SK-N-SH (cell line): ENCODE data around the gene LFNG. TPM values are rescaled to one million over a fixed set of nuclear protein-coding genes. Genes with fewer than 3 reads are reported as not detected.

Experiments
- CTCF ChIA-PET: fragments of 300-600, 350-600 bp; formaldehyde crosslinking; extraction: SDS; loops from one replicate; lab custom pipeline; 2021; lab: Yijun Ruan, JAX
- POLR2A ChIA-PET: fragments of 350-600 bp; sonication (Branson Sonifier 250); formaldehyde crosslinking; extraction: SDS; loops from one replicate; lab custom pipeline; 2020; ENCODE audit warnings: antibody characterized with exemption, inconsistent platforms; lab: Yijun Ruan, JAX
- DNase-seq: peaks from one replicate; pipeline ENCODE4 v3.0.0; 2012
- H2AFZ ChIP-seq: fragments of 200-600 bp; sonication (generic); 2 replicates; pipeline ENCODE4 v1.8.1; 2016; ENCODE audit warnings: antibody characterized with exemption, mild to moderate bottlenecking, low read depth
- H3F3A ChIP-seq: fragments of 200-600 bp; sonication (generic); replicated peaks from 2 replicates; pipeline ENCODE3; 2016; ENCODE audit warnings: antibody characterized with exemption, mild to moderate bottlenecking; ENCODE audit not compliant: insufficient read depth
- H3K27ac ChIP-seq, 2 experiments: fragments of 200-500 bp in 1 of 2; fragments of 200-600 bp in 1 of 2; sonication (Bioruptor generic) in 1 of 2; sonication (generic), shearing (Covaris generic) in 1 of 2; 2 replicates each; pipeline versions ENCODE4 v1.5.1 to v1.6.1; 2014 to 2016; ENCODE audit warnings: low read depth in 2 of 2, inconsistent platforms in 1 of 2, low read length in 1 of 2, mild to moderate bottlenecking in 1 of 2, mixed read lengths in 1 of 2
- H3K27me3 ChIP-seq: fragments of 200-600 bp; sonication (generic), shearing (Covaris generic); 2 replicates; pipeline ENCODE4 v1.6.1; 2016; ENCODE audit warnings: mixed run types; ENCODE audit not compliant: insufficient read depth
- H3K36me3 ChIP-seq, 2 experiments: fragments of 200-500 bp in 1 of 2; fragments of 200-600 bp in 1 of 2; sonication (Bioruptor generic) in 1 of 2; sonication (generic) in 1 of 2; replicated peaks in 1 of 2; 2 replicates each; pipeline versions ENCODE3 to v1.5.1; 2014 to 2016; ENCODE audit warnings: low read length in 1 of 2, mild to moderate bottlenecking in 1 of 2; ENCODE audit not compliant: insufficient read depth in 2 of 2, control insufficient read depth in 1 of 2
- H3K4me1 ChIP-seq, 2 experiments: fragments of 200-500 bp in 1 of 2; fragments of 200-600 bp in 1 of 2; sonication (Bioruptor generic) in 1 of 2; sonication (generic), shearing (Covaris generic) in 1 of 2; 2 replicates each; pipeline versions ENCODE4 v1.5.1 to v1.6.1; 2014 to 2016; ENCODE audit warnings: low read depth in 1 of 2, low read length in 1 of 2, mixed run types in 1 of 2; ENCODE audit not compliant: insufficient read depth in 2 of 2, control insufficient read depth in 1 of 2
- H3K4me2 ChIP-seq: fragments of 200-600 bp; sonication (generic), shearing (Covaris generic); 2 replicates; pipeline ENCODE4 v1.6.1; 2017; ENCODE audit warnings: mixed run types
- H3K4me3 ChIP-seq, 2 experiments: fragments of 200-500 bp in 1 of 2; fragments of 200-600 bp in 1 of 2; sonication (Bioruptor generic) in 1 of 2; sonication (generic), shearing (Covaris generic) in 1 of 2; 2 replicates each; pipeline versions ENCODE4 v1.5.1 to v1.8.1; 2014 to 2016; ENCODE audit warnings: low read depth in 2 of 2, inconsistent platforms in 1 of 2, low read length in 1 of 2, mild to moderate bottlenecking in 1 of 2, mixed read lengths in 1 of 2, moderate library complexity in 1 of 2
- H3K79me2 ChIP-seq: fragments of 200-600 bp; sonication (generic); 2 replicates; pipeline ENCODE4 v1.8.1; 2017; ENCODE audit warnings: mild to moderate bottlenecking; ENCODE audit not compliant: insufficient read depth
- H3K9ac ChIP-seq: fragments of 200-600 bp; sonication (generic); 2 replicates; pipeline ENCODE4 v1.6.1; 2017; ENCODE audit warnings: mixed run types
- H3K9me2 ChIP-seq: fragments of 200-600 bp; sonication (generic); 2 replicates; pipeline ENCODE4 v1.6.1; 2017; ENCODE audit warnings: mixed run types
- H3K9me3 ChIP-seq: fragments of 200-600 bp; sonication (generic); 2 replicates; pipeline ENCODE4 v1.6.1; 2017; ENCODE audit warnings: mixed run types, mild to moderate bottlenecking, moderate library complexity
- H4K20me1 ChIP-seq: fragments of 200-600 bp; sonication (generic); 2 replicates; pipeline ENCODE4 v1.6.1; 2017; ENCODE audit warnings: mild to moderate bottlenecking, mixed run types; ENCODE audit not compliant: insufficient read depth
- CHD2 ChIP-seq: fragments of 150-350 bp; IDR thresholded peaks from 2 replicates; pipeline ENCODE4 v1.6.1; 2018; ENCODE audit warnings: low read length; ENCODE audit not compliant: partially characterized antibody
- CTCF ChIP-seq: fragments of 200-600 bp; sonication (generic); IDR thresholded peaks from 2 replicates; pipeline ENCODE4 v1.6.1; 2017; ENCODE audit warnings: antibody characterized with exemption, mild to moderate bottlenecking, moderate library complexity
- ELF1 ChIP-seq: IDR thresholded peaks from 2 replicates; pipeline ENCODE4 v1.4.0; 2012
- EP300 ChIP-seq, 2 experiments: IDR thresholded peaks; 2 replicates each; pipeline versions ENCODE4 v1.4.0 to v1.6.1; 2012; ENCODE audit warnings: borderline replicate concordance in 1 of 2, low read depth in 1 of 2, low read length in 1 of 2
- EZH2phosphoT487 ChIP-seq: fragments of 200-600 bp; sonication (generic); IDR thresholded peaks from 2 replicates; pipeline ENCODE4 v1.6.1; 2017; ENCODE audit warnings: low read depth, mixed run types, mild to moderate bottlenecking, antibody characterized with exemption, moderate library complexity, borderline replicate concordance
- FOSL2 ChIP-seq: IDR thresholded peaks from 2 replicates; pipeline ENCODE4 v1.4.0; 2012; ENCODE audit warnings: low read depth, mild to moderate bottlenecking, moderate library complexity, borderline replicate concordance
- FOXM1 ChIP-seq: IDR thresholded peaks from 2 replicates; pipeline ENCODE4 v1.4.0; 2012; ENCODE audit warnings: low read depth, mild to moderate bottlenecking
- GABPA ChIP-seq: IDR thresholded peaks from 2 replicates; pipeline ENCODE4 v1.4.0; 2012; ENCODE audit warnings: low read depth, mild to moderate bottlenecking
- GATA2 ChIP-seq: sonication (generic); formaldehyde crosslinking; IDR thresholded peaks from 2 replicates; pipeline ENCODE4 v1.5.0; 2020; ENCODE audit warnings: mild to moderate bottlenecking, missing genetic modification reagents
- IRF3 ChIP-seq: fragments of 150-350 bp; IDR thresholded peaks from 2 replicates; pipeline ENCODE4 v1.6.1; 2016; ENCODE audit warnings: mild to moderate bottlenecking, low read depth, low read length
- JUND ChIP-seq: IDR thresholded peaks from 2 replicates; pipeline ENCODE4 v1.4.0; 2012
- MAX ChIP-seq: IDR thresholded peaks from 2 replicates; pipeline ENCODE4 v1.4.0; 2012; ENCODE audit warnings: low read depth
- NFIC ChIP-seq: IDR thresholded peaks from 2 replicates; pipeline ENCODE4 v1.4.0; 2012; ENCODE audit warnings: borderline replicate concordance
- NRF1 ChIP-seq: IDR thresholded peaks from 2 replicates; pipeline ENCODE4 v1.6.1; 2012; ENCODE audit warnings: low read depth, mild to moderate bottlenecking, low read length
- PBX3 ChIP-seq: IDR thresholded peaks from 2 replicates; pipeline ENCODE4; 2012
- POLR2AphosphoS5 ChIP-seq: IDR thresholded peaks from 2 replicates; pipeline ENCODE4 v1.6.1; 2012; ENCODE audit warnings: low read depth, low read length
- RAD21 ChIP-seq: IDR thresholded peaks from 2 replicates; pipeline ENCODE4 v1.6.1; 2012; ENCODE audit warnings: mild to moderate bottlenecking, low read length
- RCOR1 ChIP-seq: fragments of 150-350 bp; IDR thresholded peaks from 2 replicates; pipeline ENCODE4 v1.6.1; 2017; ENCODE audit warnings: antibody characterized with exemption, low read length
- REST ChIP-seq: IDR thresholded peaks from 2 replicates; pipeline ENCODE4 v1.6.1; 2012; ENCODE audit warnings: mild to moderate bottlenecking, low read depth, low read length, moderate library complexity
- RXRA ChIP-seq: IDR thresholded peaks from 2 replicates; pipeline ENCODE4 v1.4.0; 2012; ENCODE audit warnings: low read depth, mild to moderate bottlenecking, borderline replicate concordance
- SIN3A ChIP-seq: IDR thresholded peaks from 2 replicates; pipeline ENCODE4 v1.6.1; 2012; ENCODE audit warnings: low read depth, mild to moderate bottlenecking, low read length, moderate library complexity, borderline replicate concordance
- SMC3 ChIP-seq: IDR thresholded peaks from 2 replicates; pipeline ENCODE4 v1.6.1; 2012; ENCODE audit warnings: low read depth, low read length, improper control_type of control experiment
- TEAD4 ChIP-seq: IDR thresholded peaks from 2 replicates; pipeline ENCODE4 v1.4.0; 2012; ENCODE audit warnings: mild to moderate bottlenecking, borderline replicate concordance; ENCODE audit not compliant: insufficient read depth
- USF2 ChIP-seq: fragments of 150-350 bp; IDR thresholded peaks from 2 replicates; pipeline ENCODE4 v1.6.1; 2017; ENCODE audit warnings: antibody characterized with exemption, low read length, low read depth, borderline replicate concordance
- YY1 ChIP-seq: IDR thresholded peaks from 2 replicates; pipeline ENCODE4 v1.4.0; 2012; ENCODE audit warnings: low read depth, mild to moderate bottlenecking
- WGBS: methylation state at CpG from one replicate; pipeline ENCODE4 v1.1.6; 2017; ENCODE audit warnings: low lambda C conversion rate; 5-methylcytosine and 5-hydroxymethylcytosine counted together
- polyA plus RNA-seq, 3 experiments: library from polyadenylated mRNA; depleted of rRNA; stranded (reverse); fragments of >200 nt; gene quantifications; 2 replicates each; pipeline ENCODE4 v1.2.3, GENCODE V29; 2012

Gene LFNG
- polyA plus RNA-seq, 1 of the 3 experiments (the other 2 are of a cell fraction) = 9.4 TPM

- CTCF ChIA-PET = interaction anchor here (0.7 to 2.0 kb wide), 15 partner anchors 8 to 112 kb away, joined by 3 to 9 read pairs (median 3); no protein-coding TSS in a partner anchor
- WGBS = 11% methylated on average over 34 of the region's 66 CpGs
- no peaks in the 10 kb centered on the region for H3K9me2 ChIP-seq
- H4K20me1 ChIP-seq = peaks cover 6% of the 10 kb centered on the region; the same call in 1 of the 2 replicates
- H3K4me3 ChIP-seq = peak within 1 kb of the TSS; percentile 71 to 93
- no peaks in the 10 kb centered on the region for H3K27me3 ChIP-seq
- H3K36me3 ChIP-seq = peaks cover under 1 to 4% of the 10 kb centered on the region in 2 experiments
- peak within 1 kb of the TSS; percentile 96 for H2AFZ ChIP-seq
- peak within 1 kb of the TSS; percentile 99 for H3K4me2 ChIP-seq
- DNase-seq = peak; percentile 99
- no peaks in the 10 kb centered on the region for H3K9me3 ChIP-seq
- H3K9ac ChIP-seq = peak within 1 kb of the TSS; percentile 81
- peaks cover 44% of the 10 kb centered on the region for H3K79me2 ChIP-seq
- H3K4me1 ChIP-seq = peaks cover 7 to 19% of the 10 kb centered on the region in 2 experiments; a peak in 3 of 4 replicates
- peak within 1 kb of the TSS; percentile 39 to 70 for H3K27ac ChIP-seq
- H3F3A ChIP-seq = peaks cover 17% of the 10 kb centered on the region
- POLR2A ChIA-PET = no interaction called here
- TF ChIP-seq USF2 (no peak), REST (no peak), FOSL2 (no peak), NRF1 (peak; percentile 86), RAD21 (no peak), EZH2phosphoT487 (no peak), RXRA (no peak), TEAD4 (no peak), EP300 (IDR thresholded peaks at IDR 0.05; ENCODE audit: borderline replicate concordance in 1 of 2, low read depth in 1 of 2, low read length in 1 of 2) (peak; percentile 23 to 24; a peak in 1 of 4 replicates), POLR2AphosphoS5 (no peak), MAX (peak; percentile 27), IRF3 (no peak), NFIC (no peak), PBX3 (no peak), RCOR1 (peak; percentile 53; the same call in 1 of the 2 replicates), ELF1 (no peak), YY1 (no peak), GABPA (no peak), SIN3A (peak; percentile 76; the same call in 1 of the 2 replicates), JUND (no peak), SMC3 (no peak; the same call in 1 of the 2 replicates), CTCF (no peak), FOXM1 (no peak), CHD2 (peak; percentile 64), GATA2 (CRISPR knock-in tag) (no peak)
Observed at GRCh38 chr7:2558629-2559282, 39.2 kb downstream of the LFNG start, which contains the start of gene IQCE. Gene IQCE, plus strand, starts transcription at chr7:2558979. Its CDS starts 203 bp downstream, at chr7:2559182.
